Hematopoietic multipotent progenitor cell treated with erythropoietin and hydrocortisone succinate and interleukin-3 and kit ligand, for 4 days (in vitro differentiated cells): ENCODE results near the gene MRPS34.
A peak's percentile ranks its signal among the peaks of the same experiment; 100 is the strongest.

Source experiments
- DNase-seq: peaks from one replicate; pipeline ENCODE4 v3.0.0-alpha.2; 2015

Gene MRPS34

GRCh38 chr16:1772908-1773702 is at the start of gene MRPS34:
Gene MRPS34 (minus strand): TSS chr16:1773134. CDS start chr16:1773119, 15 bp downstream.
- peak; percentile 95 for DNase-seq

GRCh38 chr16:1821861-1822611 is 49.1 kb upstream of the MRPS34 start:
- no peak for DNase-seq

- no peak for DNase-seq
Observed at GRCh38 chr16:1820946-1821290, 48.0 kb upstream of the MRPS34 start.

GRCh38 chr16:1820096-1820945 is 47.4 kb upstream of the MRPS34 start:
- peak; percentile 95 for DNase-seq

- DNase-seq: no peak
Observed at GRCh38 chr16:1819611-1820010, 46.7 kb upstream of the MRPS34 start.

- DNase-seq: no peak
Observed at GRCh38 chr16:1818873-1819525, 46.1 kb upstream of the MRPS34 start.

GRCh38 chr16:1818204-1818872 is 45.4 kb upstream of the MRPS34 start:
- DNase-seq: no peak

- DNase-seq: no peak
Observed at GRCh38 chr16:1817716-1818115, 44.8 kb upstream of the MRPS34 start.

GRCh38 chr16:1817276-1817589 is 44.3 kb upstream of the MRPS34 start:
- DNase-seq: no peak

GRCh38 chr16:1816396-1817275 is 43.7 kb upstream of the MRPS34 start:
- DNase-seq: no peak

- DNase-seq: no peak
Observed at GRCh38 chr16:1815461-1815860, 42.5 kb upstream of the MRPS34 start.

GRCh38 chr16:1812732-1813163 is 39.8 kb upstream of the MRPS34 start:
- DNase-seq: peak; percentile 91

GRCh38 chr16:1810536-1810935 is 37.6 kb upstream of the MRPS34 start:
- DNase-seq: no peak

GRCh38 chr16:1810106-1810505 is 37.2 kb upstream of the MRPS34 start:
- no peak for DNase-seq

GRCh38 chr16:1809281-1809801 is 36.4 kb upstream of the MRPS34 start:
- no peak for DNase-seq

GRCh38 chr16:1808691-1809090 is 35.8 kb upstream of the MRPS34 start:
- DNase-seq: no peak

- DNase-seq: no peak
Observed at GRCh38 chr16:1807626-1808025, 34.7 kb upstream of the MRPS34 start.

- no peak for DNase-seq
Observed at GRCh38 chr16:1800701-1801100, 27.8 kb upstream of the MRPS34 start.

- DNase-seq: peak; percentile 47
Observed at GRCh38 chr16:1799263-1799662, 26.3 kb upstream of the MRPS34 start.

GRCh38 chr16:1794908-1795666 is 22.2 kb upstream of the MRPS34 start:
- DNase-seq: no peak
